ENCODE data around the gene SNX25.

The SNX25 gene

GRCh38 chr4:185182239-185182638, 27.2 kb upstream of the SNX25 start:
- no peak overlapping the region for H3K4me3 Mint-ChIP-seq
- no peaks in the 10 kb centered on the region for H3K27me3 Mint-ChIP-seq (ENCODE audit: low read depth)
- TF ChIP-seq, protein P1, sequence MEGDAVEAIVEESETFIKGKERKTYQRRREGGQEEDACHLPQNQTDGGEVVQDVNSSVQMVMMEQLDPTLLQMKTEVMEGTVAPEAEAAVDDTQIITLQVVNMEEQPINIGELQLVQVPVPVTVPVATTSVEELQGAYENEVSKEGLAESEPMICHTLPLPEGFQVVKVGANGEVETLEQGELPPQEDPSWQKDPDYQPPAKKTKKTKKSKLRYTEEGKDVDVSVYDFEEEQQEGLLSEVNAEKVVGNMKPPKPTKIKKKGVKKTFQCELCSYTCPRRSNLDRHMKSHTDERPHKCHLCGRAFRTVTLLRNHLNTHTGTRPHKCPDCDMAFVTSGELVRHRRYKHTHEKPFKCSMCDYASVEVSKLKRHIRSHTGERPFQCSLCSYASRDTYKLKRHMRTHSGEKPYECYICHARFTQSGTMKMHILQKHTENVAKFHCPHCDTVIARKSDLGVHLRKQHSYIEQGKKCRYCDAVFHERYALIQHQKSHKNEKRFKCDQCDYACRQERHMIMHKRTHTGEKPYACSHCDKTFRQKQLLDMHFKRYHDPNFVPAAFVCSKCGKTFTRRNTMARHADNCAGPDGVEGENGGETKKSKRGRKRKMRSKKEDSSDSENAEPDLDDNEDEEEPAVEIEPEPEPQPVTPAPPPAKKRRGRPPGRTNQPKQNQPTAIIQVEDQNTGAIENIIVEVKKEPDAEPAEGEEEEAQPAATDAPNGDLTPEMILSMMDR (IDR thresholded peaks at IDR 0.05; ENCODE audit: unreplicated experiment in 3 of 3) = no peak
- no peaks in the 10 kb centered on the region for H3K9me3 Mint-ChIP-seq
- no peak overlapping the region for H3K27ac Mint-ChIP-seq
- H3K4me1 Mint-ChIP-seq = peaks cover 6% of the 10 kb centered on the region
- peaks cover 11% of the 10 kb centered on the region for H3K36me3 Mint-ChIP-seq (ENCODE audit: low read depth)

GRCh38 chr4:185183622-185184281, 25.6 kb upstream of the SNX25 start:
- Mint-ChIP-seq H3K9me3 (no peaks in the 10 kb centered on the region), H3K4me3 (no peak overlapping the region), H3K36me3 (ENCODE audit: low read depth) (peaks cover 15% of the 10 kb centered on the region), H3K27me3 (ENCODE audit: low read depth) (no peaks in the 10 kb centered on the region), H3K4me1 (peaks cover 9% of the 10 kb centered on the region), H3K27ac (no peak overlapping the region)
- TF ChIP-seq, protein P1 (IDR thresholded peaks at IDR 0.05; ENCODE audit: unreplicated experiment in 3 of 3) = peak; percentile 78 to 81 (median 80)

DNA sequence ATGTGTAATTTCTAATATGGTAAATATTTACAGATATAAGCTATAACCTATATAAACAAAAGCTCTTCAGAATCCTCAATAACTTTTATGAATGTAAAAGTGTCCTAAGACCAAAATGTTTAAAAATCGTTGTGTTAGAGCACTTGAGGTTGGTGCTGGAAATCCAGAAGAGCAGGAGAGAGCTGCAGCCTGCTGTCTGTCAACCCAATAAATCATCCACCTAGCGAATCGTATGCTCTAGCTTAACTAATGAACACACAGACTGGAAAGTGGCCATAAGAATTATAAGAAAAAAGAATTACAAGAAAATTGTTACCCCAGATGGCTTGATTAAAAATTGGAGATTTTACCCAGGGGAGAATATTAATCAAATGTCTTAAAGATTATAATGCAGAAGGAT, 22.6 kb upstream of the SNX25 start:
- no peak overlapping the region for H3K4me3 Mint-ChIP-seq
- peaks cover 28% of the 10 kb centered on the region for H3K36me3 Mint-ChIP-seq (ENCODE audit: low read depth)
- no peaks in the 10 kb centered on the region for H3K9me3 Mint-ChIP-seq
- TF ChIP-seq, protein P1 (IDR thresholded peaks at IDR 0.05; ENCODE audit: unreplicated experiment in 3 of 3) = no peak
- H3K4me1 Mint-ChIP-seq = peaks cover 9% of the 10 kb centered on the region
- H3K27me3 Mint-ChIP-seq (ENCODE audit: low read depth) = no peaks in the 10 kb centered on the region
- H3K27ac Mint-ChIP-seq = no peak overlapping the region

DNA sequence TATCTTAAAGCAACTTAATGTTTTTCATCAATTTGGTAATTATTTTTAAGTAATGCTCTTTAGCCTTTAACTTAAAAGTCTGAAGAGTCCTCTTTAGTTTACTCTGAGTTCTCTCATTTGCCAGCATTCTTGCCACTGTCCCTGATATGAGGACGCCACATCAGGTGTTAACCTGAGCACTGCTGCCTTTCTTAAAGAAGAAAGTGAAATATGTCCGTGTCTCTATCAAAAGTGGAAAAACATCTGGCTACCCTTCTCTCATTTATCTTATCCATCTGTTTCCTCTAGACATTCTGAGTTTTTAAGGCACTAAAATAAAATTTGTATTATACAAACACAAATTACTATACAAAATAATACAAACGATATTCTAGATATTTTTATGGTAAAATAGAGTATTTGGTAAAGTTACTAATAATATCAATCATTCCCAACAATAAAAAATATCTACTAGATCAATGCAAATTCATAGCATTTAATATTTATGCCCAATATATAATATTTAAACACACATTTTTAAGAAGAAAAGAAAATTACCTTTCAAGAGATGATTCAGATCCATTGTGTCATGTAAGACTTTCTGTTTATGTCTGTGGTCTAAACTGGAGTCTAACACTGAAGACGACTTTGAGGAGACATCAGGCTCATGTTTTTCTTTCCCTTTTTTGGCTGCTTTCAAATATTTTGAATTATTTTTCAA, 19.6 kb upstream of the SNX25 start:
- H3K4me3 Mint-ChIP-seq = no peak overlapping the region
- no peaks in the 10 kb centered on the region for H3K9me3 Mint-ChIP-seq
- H3K36me3 Mint-ChIP-seq (ENCODE audit: low read depth) = peaks cover 33% of the 10 kb centered on the region
- peaks cover 9% of the 10 kb centered on the region for H3K4me1 Mint-ChIP-seq
- H3K27me3 Mint-ChIP-seq (ENCODE audit: low read depth) = no peaks in the 10 kb centered on the region
- TF ChIP-seq, protein P1 (IDR thresholded peaks at IDR 0.05; ENCODE audit: unreplicated experiment in 3 of 3) = no peak
- H3K27ac Mint-ChIP-seq = no peak overlapping the region

- H3K4me1 Mint-ChIP-seq = peaks cover 9% of the 10 kb centered on the region
- no peaks in the 10 kb centered on the region for H3K27me3 Mint-ChIP-seq (ENCODE audit: low read depth)
- H3K36me3 Mint-ChIP-seq (ENCODE audit: low read depth) = peaks cover 33% of the 10 kb centered on the region
- no peaks in the 10 kb centered on the region for H3K9me3 Mint-ChIP-seq
- no peak overlapping the region for H3K4me3 Mint-ChIP-seq
- H3K27ac Mint-ChIP-seq = no peak overlapping the region
- TF ChIP-seq, protein P1 (IDR thresholded peaks at IDR 0.05; ENCODE audit: unreplicated experiment in 3 of 3) = no peak
Observed at GRCh38 chr4:185190306-185190856, 19.0 kb upstream of the SNX25 start.
